PC-3 (cell line): ENCODE data around the gene CAMK4.

Source experiments
- EZH2 ChIP-seq: fragments of 300-600 bp; sonication (generic); IDR thresholded peaks from one replicate; pipeline ENCODE4 v1.6.1; 2017; ENCODE audit warnings: antibody characterized with exemption, mild to moderate bottlenecking, low read length; ENCODE audit not compliant: unreplicated experiment
- TF ChIP-seq, protein P1 (sequence below): fragments of 300-600 bp; sonication (generic); conservative IDR thresholded peaks from 2 replicates; pipeline ENCODE4 v1.5.1; 2017; ENCODE audit warnings: antibody characterized with exemption, low read depth, mild to moderate bottlenecking, low read length

DNA sequence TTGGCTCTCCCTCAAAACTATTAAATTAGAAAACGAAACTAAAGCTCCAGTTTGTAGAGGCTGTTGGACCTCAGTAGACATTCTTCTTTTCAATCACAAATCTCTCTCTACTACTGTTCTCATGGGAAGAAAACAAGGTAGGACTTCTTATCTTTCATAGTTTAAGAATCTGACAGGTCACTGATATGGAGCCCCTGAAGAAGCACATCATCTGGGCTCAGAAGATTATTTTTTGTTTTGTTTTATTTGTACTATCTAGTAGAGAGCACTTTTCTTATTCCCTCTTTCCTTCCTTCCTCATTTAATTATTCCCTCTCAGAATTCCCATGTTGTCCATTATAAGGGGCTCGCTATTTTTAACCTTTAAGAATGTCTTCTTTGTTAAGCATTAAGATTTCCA is 261.9 kb downstream of the CAMK4 start:
- TF ChIP-seq, protein P1, sequence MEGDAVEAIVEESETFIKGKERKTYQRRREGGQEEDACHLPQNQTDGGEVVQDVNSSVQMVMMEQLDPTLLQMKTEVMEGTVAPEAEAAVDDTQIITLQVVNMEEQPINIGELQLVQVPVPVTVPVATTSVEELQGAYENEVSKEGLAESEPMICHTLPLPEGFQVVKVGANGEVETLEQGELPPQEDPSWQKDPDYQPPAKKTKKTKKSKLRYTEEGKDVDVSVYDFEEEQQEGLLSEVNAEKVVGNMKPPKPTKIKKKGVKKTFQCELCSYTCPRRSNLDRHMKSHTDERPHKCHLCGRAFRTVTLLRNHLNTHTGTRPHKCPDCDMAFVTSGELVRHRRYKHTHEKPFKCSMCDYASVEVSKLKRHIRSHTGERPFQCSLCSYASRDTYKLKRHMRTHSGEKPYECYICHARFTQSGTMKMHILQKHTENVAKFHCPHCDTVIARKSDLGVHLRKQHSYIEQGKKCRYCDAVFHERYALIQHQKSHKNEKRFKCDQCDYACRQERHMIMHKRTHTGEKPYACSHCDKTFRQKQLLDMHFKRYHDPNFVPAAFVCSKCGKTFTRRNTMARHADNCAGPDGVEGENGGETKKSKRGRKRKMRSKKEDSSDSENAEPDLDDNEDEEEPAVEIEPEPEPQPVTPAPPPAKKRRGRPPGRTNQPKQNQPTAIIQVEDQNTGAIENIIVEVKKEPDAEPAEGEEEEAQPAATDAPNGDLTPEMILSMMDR: no peak
- no peak for TF ChIP-seq EZH2
